ENCODE data around the gene SERHL2. TPM values are rescaled to one million over a fixed set of nuclear protein-coding genes. Genes with fewer than 3 reads are reported as not detected.
"Not testable (repeated sequence)": the region's sequence is repeated elsewhere in the genome, so short reads cannot be mapped to it uniquely, and the experiment has no call there.

SERHL2 gene
- total and polyA plus RNA-seq, 2 donors = 4.0 to 4.3 TPM

- no peak overlapping the region for H3K27ac ChIP-seq (ENCODE audit: low read depth)
- no peak for DNase-seq (ENCODE audit: extremely low spot score)
- no peak overlapping the region for H3K4me3 ChIP-seq (ENCODE audit: low read depth, low read length)
- WGBS = 36% methylated on average over 9 of the region's 9 CpGs
- H3K36me3 ChIP-seq (ENCODE audit: insufficient read depth) = no peaks in the 10 kb centered on the region
- H3K4me1 ChIP-seq (ENCODE audit: insufficient read depth) = no peaks in the 10 kb centered on the region
Measured at GRCh38 chr22:42547562-42547961, 6.2 kb upstream of the SERHL2 start.

- WGBS = 37% methylated on average over 6 of the region's 6 CpGs
- DNase-seq (ENCODE audit: extremely low spot score); H3K36me3 ChIP-seq (ENCODE audit: insufficient read depth); H3K4me3 ChIP-seq (ENCODE audit: low read depth, low read length); H3K4me1 ChIP-seq (ENCODE audit: insufficient read depth); H3K27ac ChIP-seq (ENCODE audit: low read depth): not testable (repeated sequence)
Measured at GRCh38 chr22:42548126-42548525, 5.6 kb upstream of the SERHL2 start.

GRCh38 chr22:42548597-42549330, 5.0 kb upstream of the SERHL2 start:
- no peak for DNase-seq (ENCODE audit: extremely low spot score)
- 68% methylated on average over 19 of the region's 19 CpGs for whole genome bisulfite sequencing

GRCh38 chr22:42549331-42550060, 4.3 kb upstream of the SERHL2 start:
- no peak overlapping the region for H3K4me3 ChIP-seq (ENCODE audit: low read depth, low read length)
- WGBS = 70% methylated on average over 11 of the region's 11 CpGs
- no peak overlapping the region for H3K27ac ChIP-seq (ENCODE audit: low read depth)
- no peak for DNase-seq (ENCODE audit: extremely low spot score)
- no peaks in the 10 kb centered on the region for H3K36me3 ChIP-seq (ENCODE audit: insufficient read depth)
- no peaks in the 10 kb centered on the region for H3K4me1 ChIP-seq (ENCODE audit: insufficient read depth)

More at GRCh38 chr22:42548597-42549330, 5.0 kb upstream of the SERHL2 start:
- no peaks in the 10 kb centered on the region for H3K4me1 ChIP-seq (ENCODE audit: insufficient read depth)
- no peaks in the 10 kb centered on the region for H3K36me3 ChIP-seq (ENCODE audit: insufficient read depth)
- no peak overlapping the region for H3K27ac ChIP-seq (ENCODE audit: low read depth)
- H3K4me3 ChIP-seq (ENCODE audit: low read depth, low read length) = no peak overlapping the region

- WGBS = 90% methylated on average over 6 of the region's 6 CpGs
- H3K4me3 ChIP-seq (ENCODE audit: low read depth, low read length); DNase-seq (ENCODE audit: extremely low spot score); H3K36me3 ChIP-seq (ENCODE audit: insufficient read depth); H3K27ac ChIP-seq (ENCODE audit: low read depth); H3K4me1 ChIP-seq (ENCODE audit: insufficient read depth): not testable (repeated sequence)
Measured at GRCh38 chr22:42552294-42552647, 1.5 kb upstream of the SERHL2 start.

- DNase-seq (ENCODE audit: extremely low spot score) = no peak
- H3K4me1 ChIP-seq (ENCODE audit: insufficient read depth) = no peaks in the 10 kb centered on the region
- WGBS = 88% methylated on average over 8 of the region's 8 CpGs
Measured at GRCh38 chr22:42560381-42560780, 6.6 kb downstream of the SERHL2 start.

GRCh38 chr22:42560781-42561180, 7.0 kb downstream of the SERHL2 start:
- Histone ChIP-seq H3K27ac (ENCODE audit: low read depth) (no peak overlapping the region), H3K36me3 (ENCODE audit: insufficient read depth) (peaks cover 2% of the 10 kb centered on the region), H3K4me3 (ENCODE audit: low read depth, low read length) (no peak overlapping the region), H3K4me1 (ENCODE audit: insufficient read depth) (no peaks in the 10 kb centered on the region)
- 74% methylated on average over 7 of the region's 7 CpGs for WGBS
- no peak for DNase-seq (ENCODE audit: extremely low spot score)

More at GRCh38 chr22:42560381-42560780, 6.6 kb downstream of the SERHL2 start:
- Histone ChIP-seq H3K36me3 (ENCODE audit: insufficient read depth) (peaks cover 2% of the 10 kb centered on the region), H3K27ac (ENCODE audit: low read depth) (no peak overlapping the region), H3K4me3 (ENCODE audit: low read depth, low read length) (no peak overlapping the region)

- H3K36me3 ChIP-seq (ENCODE audit: insufficient read depth) = peaks cover 2% of the 10 kb centered on the region
- WGBS = 58% methylated on average over 5 of the region's 5 CpGs
- DNase-seq (ENCODE audit: extremely low spot score) = no peak
- H3K4me1 ChIP-seq (ENCODE audit: insufficient read depth) = no peaks in the 10 kb centered on the region
- H3K4me3 ChIP-seq (ENCODE audit: low read depth, low read length) = no peak overlapping the region
- no peak overlapping the region for H3K27ac ChIP-seq (ENCODE audit: low read depth)
Measured at GRCh38 chr22:42561856-42562255, 8.1 kb downstream of the SERHL2 start.

GRCh38 chr22:42562279-42562678, 8.5 kb downstream of the SERHL2 start:
- no peak overlapping the region for H3K27ac ChIP-seq (ENCODE audit: low read depth)
- no peak overlapping the region for H3K4me3 ChIP-seq (ENCODE audit: low read depth, low read length)
- 60% methylated on average over 8 of the region's 8 CpGs for WGBS
- H3K36me3 ChIP-seq (ENCODE audit: insufficient read depth) = peaks cover 2% of the 10 kb centered on the region
- DNase-seq (ENCODE audit: extremely low spot score) = no peak
- H3K4me1 ChIP-seq (ENCODE audit: insufficient read depth) = no peaks in the 10 kb centered on the region

- Histone ChIP-seq H3K36me3 (ENCODE audit: insufficient read depth) (peaks cover 2% of the 10 kb centered on the region), H3K27ac (ENCODE audit: low read depth) (no peak overlapping the region), H3K4me3 (ENCODE audit: low read depth, low read length) (no peak overlapping the region), H3K4me1 (ENCODE audit: insufficient read depth) (no peaks in the 10 kb centered on the region)
- DNase-seq (ENCODE audit: extremely low spot score) = no peak
- 89% methylated on average over 2 of the region's 2 CpGs for WGBS
Measured at GRCh38 chr22:42562684-42563083, 8.9 kb downstream of the SERHL2 start.

- not testable (repeated sequence) for H3K4me1 ChIP-seq (ENCODE audit: insufficient read depth); H3K4me3 ChIP-seq (ENCODE audit: low read depth, low read length); H3K36me3 ChIP-seq (ENCODE audit: insufficient read depth); H3K27ac ChIP-seq (ENCODE audit: low read depth); DNase-seq (ENCODE audit: extremely low spot score)
- 81% methylated on average over 3 of the region's 3 CpGs for WGBS
Measured at GRCh38 chr22:42563943-42564342, 10.2 kb downstream of the SERHL2 start.

GRCh38 chr22:42564699-42565098, 10.9 kb downstream of the SERHL2 start:
- DNase-seq (ENCODE audit: extremely low spot score) = no peak
- H3K27ac ChIP-seq (ENCODE audit: low read depth) = no peak overlapping the region
- WGBS = 98% methylated on average over 17 of the region's 17 CpGs
- no peaks in the 10 kb centered on the region for H3K4me1 ChIP-seq (ENCODE audit: insufficient read depth)
- H3K4me3 ChIP-seq (ENCODE audit: low read depth, low read length) = no peak overlapping the region
- H3K36me3 ChIP-seq (ENCODE audit: insufficient read depth) = no peaks in the 10 kb centered on the region

GRCh38 chr22:42565956-42566355, 12.2 kb downstream of the SERHL2 start:
- Histone ChIP-seq H3K36me3 (ENCODE audit: insufficient read depth) (no peaks in the 10 kb centered on the region), H3K27ac (ENCODE audit: low read depth) (no peak overlapping the region), H3K4me3 (ENCODE audit: low read depth, low read length) (no peak overlapping the region), H3K4me1 (ENCODE audit: insufficient read depth) (no peaks in the 10 kb centered on the region)
- WGBS = 93% methylated on average over 12 of the region's 12 CpGs
- no peak for DNase-seq (ENCODE audit: extremely low spot score)

- H3K4me3 ChIP-seq (ENCODE audit: low read depth, low read length); H3K36me3 ChIP-seq (ENCODE audit: insufficient read depth); H3K4me1 ChIP-seq (ENCODE audit: insufficient read depth); H3K27ac ChIP-seq (ENCODE audit: low read depth); DNase-seq (ENCODE audit: extremely low spot score): not testable (repeated sequence)
- 84% methylated on average over 5 of the region's 6 CpGs for WGBS
Measured at GRCh38 chr22:42567950-42568349, 14.2 kb downstream of the SERHL2 start.
